GM12873 (cell line): ENCODE measurements around the gene C5orf15.
A peak's percentile ranks its signal among the peaks of the same experiment; 100 is the strongest.

ENCODE experiments used
- TF ChIP-seq, protein P1 (sequence below): IDR thresholded peaks from 2 replicates; pipeline ENCODE4 v1.5.1; 2012; ENCODE audit warnings: low read depth, mild to moderate bottlenecking, moderate library complexity, low read length, control low read depth; ENCODE audit not compliant: insufficient read depth; ENCODE audit errors: missing control alignments

C5orf15 gene

DNA sequence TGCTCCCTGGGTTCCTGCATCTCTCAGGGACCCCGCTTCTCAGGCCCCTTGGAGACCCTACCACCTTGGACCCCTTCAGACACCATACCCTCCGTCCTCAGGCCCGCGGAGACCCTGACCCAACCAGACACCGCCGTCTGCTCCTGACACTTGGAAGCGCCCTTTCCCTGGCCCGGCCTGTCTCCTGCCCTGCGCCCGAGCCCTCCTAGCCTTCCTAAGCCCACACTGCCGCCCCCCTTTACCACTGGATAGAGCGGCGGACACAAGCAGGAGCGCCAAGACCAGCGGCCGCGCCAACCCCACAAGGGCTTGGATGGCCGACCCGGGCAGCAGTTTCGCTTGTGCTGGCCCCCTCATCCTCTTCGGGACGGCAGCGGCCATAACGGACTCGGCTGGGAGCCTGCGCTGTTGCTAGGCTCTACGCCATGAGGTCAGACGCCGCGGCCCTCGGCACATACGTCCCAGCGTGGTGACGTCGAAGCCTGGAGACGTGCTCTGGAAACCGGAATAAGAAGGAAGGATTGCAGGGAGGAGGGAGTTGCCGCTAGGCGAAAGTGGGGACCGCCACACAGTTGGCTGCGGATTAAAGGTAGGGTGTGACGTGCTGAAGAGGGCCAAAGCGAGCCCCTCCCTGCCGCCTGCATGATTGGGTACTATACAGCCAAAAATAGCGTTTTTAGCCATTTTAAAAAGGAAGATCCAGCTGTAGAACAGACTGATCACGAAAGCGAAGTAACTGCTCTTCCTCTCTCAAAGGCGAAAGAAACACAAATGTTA, at the start of gene C5orf15:
Gene C5orf15 (minus strand): TSS at position 422 of the 777 bp plus-strand sequence. CDS start 41 bp downstream, at position 381.
- TF ChIP-seq, protein P1, sequence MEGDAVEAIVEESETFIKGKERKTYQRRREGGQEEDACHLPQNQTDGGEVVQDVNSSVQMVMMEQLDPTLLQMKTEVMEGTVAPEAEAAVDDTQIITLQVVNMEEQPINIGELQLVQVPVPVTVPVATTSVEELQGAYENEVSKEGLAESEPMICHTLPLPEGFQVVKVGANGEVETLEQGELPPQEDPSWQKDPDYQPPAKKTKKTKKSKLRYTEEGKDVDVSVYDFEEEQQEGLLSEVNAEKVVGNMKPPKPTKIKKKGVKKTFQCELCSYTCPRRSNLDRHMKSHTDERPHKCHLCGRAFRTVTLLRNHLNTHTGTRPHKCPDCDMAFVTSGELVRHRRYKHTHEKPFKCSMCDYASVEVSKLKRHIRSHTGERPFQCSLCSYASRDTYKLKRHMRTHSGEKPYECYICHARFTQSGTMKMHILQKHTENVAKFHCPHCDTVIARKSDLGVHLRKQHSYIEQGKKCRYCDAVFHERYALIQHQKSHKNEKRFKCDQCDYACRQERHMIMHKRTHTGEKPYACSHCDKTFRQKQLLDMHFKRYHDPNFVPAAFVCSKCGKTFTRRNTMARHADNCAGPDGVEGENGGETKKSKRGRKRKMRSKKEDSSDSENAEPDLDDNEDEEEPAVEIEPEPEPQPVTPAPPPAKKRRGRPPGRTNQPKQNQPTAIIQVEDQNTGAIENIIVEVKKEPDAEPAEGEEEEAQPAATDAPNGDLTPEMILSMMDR: peak; percentile 18

DNA sequence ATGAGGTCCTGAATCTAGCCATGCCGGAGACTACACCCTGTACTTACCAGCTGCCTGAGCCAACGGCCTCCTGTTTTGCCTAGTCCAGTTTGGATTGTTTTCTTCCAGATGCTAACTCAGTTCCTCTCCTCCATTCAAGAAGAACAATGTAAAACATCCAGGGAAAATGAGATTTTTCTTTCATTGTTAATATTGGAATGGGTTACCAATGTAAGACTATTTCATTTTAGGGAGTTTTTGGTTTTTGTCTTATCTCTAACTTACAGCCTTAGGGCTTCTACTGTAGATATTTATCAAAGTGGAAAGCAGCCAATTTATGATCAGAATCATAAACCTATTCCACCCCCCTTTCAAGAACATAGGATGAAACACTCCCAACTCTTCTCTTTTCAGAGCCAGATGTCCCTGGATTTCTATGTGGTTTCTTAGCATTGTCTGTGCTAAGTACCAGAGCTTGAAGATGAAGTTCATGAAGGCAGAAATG, 39.9 kb upstream of the C5orf15 start:
- TF ChIP-seq, protein P1: no peak

DNA sequence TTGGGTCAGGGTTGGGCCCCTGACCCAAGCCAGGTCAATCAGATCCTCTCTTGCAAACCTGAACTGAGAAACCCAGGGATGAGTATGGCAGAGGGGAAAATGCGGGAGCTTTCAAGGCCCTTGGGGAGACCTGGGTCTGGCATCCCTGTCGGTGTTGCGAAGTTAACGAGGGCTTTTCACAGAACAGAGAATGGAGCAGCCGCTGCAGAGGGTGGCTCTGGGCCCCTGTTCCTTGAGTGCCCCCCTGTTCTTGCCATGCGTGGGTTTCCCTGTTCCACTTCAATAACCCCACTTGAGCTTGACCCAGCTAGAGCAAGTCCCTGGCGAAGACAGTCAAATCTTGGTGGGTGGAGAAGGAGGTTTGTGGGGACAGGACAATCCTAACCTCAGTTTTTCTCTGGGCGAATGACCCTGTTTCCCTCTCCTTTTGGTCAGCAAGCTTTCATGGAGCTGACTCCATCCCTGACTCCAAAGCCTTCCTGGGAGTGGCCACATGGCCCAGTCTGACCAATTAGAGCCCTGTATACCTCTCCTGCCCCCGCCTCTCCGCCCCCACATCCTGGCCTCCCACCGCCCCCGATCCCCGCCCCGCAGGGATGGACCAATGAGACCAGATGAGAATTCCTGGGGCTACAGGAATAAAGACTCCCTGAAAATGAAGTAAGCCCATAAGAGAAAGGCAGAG, 39.3 kb upstream of the C5orf15 start:
- TF ChIP-seq, protein P1: no peak

DNA sequence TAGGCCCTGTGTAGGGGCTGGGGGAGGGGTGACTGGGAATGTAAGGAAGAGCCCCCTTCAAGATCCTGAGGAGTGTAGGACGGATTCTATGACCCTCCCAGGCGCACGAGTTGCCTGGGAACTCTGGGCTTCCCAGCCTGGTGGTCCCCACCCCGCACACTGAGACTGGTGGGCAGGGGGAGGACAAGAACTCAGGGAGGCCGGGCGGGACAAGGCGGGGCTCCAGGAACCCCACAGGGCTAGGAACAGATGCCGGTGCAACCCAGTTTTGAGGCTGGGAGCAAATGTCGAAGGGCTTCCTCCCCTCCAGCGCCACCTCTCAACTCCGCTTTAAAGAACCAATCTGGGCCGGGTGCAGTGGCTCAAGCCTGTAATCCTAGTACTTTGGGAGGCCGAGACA, 37.7 kb upstream of the C5orf15 start:
- TF ChIP-seq, protein P1: no peak

DNA sequence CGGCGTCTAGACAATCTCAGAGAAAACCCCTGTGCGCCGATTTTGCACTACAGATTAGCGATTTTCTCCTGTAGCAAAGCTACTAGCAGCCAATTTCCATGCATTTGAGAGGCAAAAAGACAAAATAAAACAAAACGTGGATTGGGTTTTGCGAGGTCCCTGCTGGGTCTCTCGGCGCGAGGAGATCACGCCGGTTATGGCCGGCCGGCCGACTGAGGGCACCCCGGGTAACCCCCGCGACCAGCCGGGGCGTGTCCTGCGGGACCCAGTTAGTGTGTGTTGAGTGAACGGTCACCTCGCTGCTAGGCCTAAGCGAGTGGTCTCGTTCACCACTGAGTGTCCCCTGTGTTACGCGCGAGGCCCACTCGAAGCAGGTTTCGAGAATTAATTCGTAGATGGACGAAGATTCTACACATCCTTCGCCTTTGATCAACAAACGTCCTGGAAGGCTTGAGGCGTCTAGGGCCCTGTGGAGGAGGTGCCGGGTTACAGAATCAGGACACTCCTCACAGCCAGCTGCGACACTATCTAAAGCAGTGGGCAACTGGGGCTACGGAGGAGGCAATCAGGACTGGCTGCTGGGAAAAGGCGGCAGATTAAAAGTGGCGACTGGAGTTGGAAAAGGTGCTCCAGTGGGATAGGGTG, 37.1 kb upstream of the C5orf15 start:
- TF ChIP-seq, protein P1: no peak

DNA sequence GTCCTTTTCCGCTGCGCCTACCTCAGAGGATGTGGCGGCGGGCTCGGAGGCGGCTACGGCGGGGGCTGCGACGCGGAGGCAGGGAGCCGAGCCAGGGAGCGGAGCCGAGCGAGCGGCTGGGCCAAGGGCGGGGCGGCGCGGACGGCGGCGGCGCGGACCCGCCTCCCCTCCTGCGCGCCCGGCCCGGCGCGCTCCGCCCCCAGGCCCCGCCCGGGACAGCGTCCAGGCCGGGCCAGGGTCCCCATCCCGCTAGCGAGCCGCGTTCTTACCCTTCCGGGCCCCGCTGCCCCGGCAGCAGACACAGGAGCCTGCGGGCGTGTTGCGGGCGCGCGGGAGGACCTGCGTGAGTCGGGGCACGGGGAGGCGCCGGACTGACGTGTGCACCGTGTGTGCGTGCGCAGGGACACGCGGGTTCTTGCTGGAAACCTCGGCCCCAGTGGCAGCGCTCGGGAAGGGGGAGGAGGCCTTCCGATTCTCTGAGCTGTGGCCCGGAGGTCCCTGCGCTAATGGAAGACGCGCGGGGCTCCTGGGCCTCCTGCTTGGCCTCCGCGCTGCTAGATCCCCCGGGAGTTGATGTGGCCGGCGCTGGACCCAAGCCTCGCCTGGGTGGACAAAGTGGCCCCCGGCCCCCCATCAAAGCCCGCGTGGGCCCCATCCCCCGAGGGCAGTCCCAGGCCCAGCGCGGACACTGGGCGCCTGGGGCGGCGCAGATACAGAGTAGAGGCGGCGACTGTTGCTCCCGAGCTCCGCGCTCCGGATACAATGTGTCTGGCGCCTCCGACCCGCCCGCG, 36.4 kb upstream of the C5orf15 start, which contains the start of gene VDAC1:
Gene VDAC1 (minus strand): TSS at position 350 of the 791 bp plus-strand sequence. CDS start 11,963 bp downstream, outside the sequence.
- TF ChIP-seq, protein P1: no peak
